Stimulated activated naive CD8-positive, alpha-beta T cell treated with anti-CD3 and anti-CD28 coated beads, Interleukin-15, amount 100 ng/mL, for 72 hours (primary cell): Measurements from ENCODE around the gene FMNL2.
A peak's percentile ranks its signal among the peaks of the same experiment; 100 is the strongest.
"Not testable (repeated sequence)": the region's sequence is repeated elsewhere in the genome, so short reads cannot be mapped to it uniquely, and the experiment has no call there.

Experiments used
- ATAC-seq: fragments of 150-1000 bp; cut with Tn5 transposase; 2 replicates; pipeline ENCODE4 v1.10.0; 2021; ENCODE audit warnings: mild to moderate bottlenecking, moderate library complexity
- DNase-seq, 2 donors: peaks; one replicate each; pipeline ENCODE4 v3.0.0; 2021 to 2022
- H3K27ac Mint-ChIP-seq, 2 donors: one replicate each; pipeline ENCODE4 v1.8.0; 2022; ENCODE audit warnings: mild to moderate bottlenecking in 2 of 2, mixed read lengths in 2 of 2, moderate library complexity in 2 of 2
- H3K27me3 Mint-ChIP-seq: one replicate; pipeline ENCODE4 v1.8.0; 2022; ENCODE audit warnings: mixed read lengths
- H3K4me1 Mint-ChIP-seq: one replicate; pipeline ENCODE4 v1.8.0; 2022; ENCODE audit warnings: mild to moderate bottlenecking, mixed read lengths
- H3K4me3 Mint-ChIP-seq, 2 donors: one replicate each; pipeline ENCODE4 v1.8.0; 2022; ENCODE audit warnings: mild to moderate bottlenecking in 2 of 2, mixed read lengths in 2 of 2, moderate library complexity in 1 of 2
- H3K9me3 Mint-ChIP-seq, 2 donors: one replicate each; pipeline ENCODE4 v1.8.0; 2022; ENCODE audit warnings: mixed read lengths in 2 of 2

The FMNL2 gene

GRCh38 chr2:152501666-152502065 lies 166.7 kb downstream of the FMNL2 start:
- Mint-ChIP-seq H3K4me3 (no peak overlapping the region), H3K4me1 (no peaks in the 10 kb centered on the region), H3K9me3 (peaks cover 0 to 9% of the 10 kb centered on the region in 2 donors), H3K27me3 (no peaks in the 10 kb centered on the region), H3K27ac (no peak overlapping the region)
- ATAC-seq (no peak), DNase-seq (no peak)

GRCh38 chr2:152504618-152505017 lies 169.6 kb downstream of the FMNL2 start:
- Mint-ChIP-seq H3K27me3 (no peaks in the 10 kb centered on the region), H3K4me1 (no peaks in the 10 kb centered on the region), H3K27ac (no peak overlapping the region), H3K4me3 (no peak overlapping the region), H3K9me3 (peaks cover 0 to 9% of the 10 kb centered on the region in 2 donors)
- no peak for ATAC-seq
- DNase-seq, result no peak

GRCh38 chr2:152505495-152505906 lies 170.5 kb downstream of the FMNL2 start:
- no peaks in the 10 kb centered on the region for H3K4me1 Mint-ChIP-seq
- no peak overlapping the region for H3K4me3 Mint-ChIP-seq
- ATAC-seq, result no peak
- no peak for DNase-seq
- H3K9me3 Mint-ChIP-seq, result peaks cover 0 to 9% of the 10 kb centered on the region in 2 donors
- H3K27me3 Mint-ChIP-seq, result no peaks in the 10 kb centered on the region
- no peak overlapping the region for H3K27ac Mint-ChIP-seq

GRCh38 chr2:152506843-152507242 lies 171.9 kb downstream of the FMNL2 start:
- Mint-ChIP-seq H3K27me3 (peaks cover 5% of the 10 kb centered on the region), H3K27ac (no peak overlapping the region), H3K4me1 (no peaks in the 10 kb centered on the region), H3K4me3 (no peak overlapping the region), H3K9me3 (peaks cover 0 to 9% of the 10 kb centered on the region in 2 donors)
- DNase-seq (no peak), ATAC-seq (peak; percentile 59)

- no peak for ATAC-seq
- no peaks in the 10 kb centered on the region for H3K4me1 Mint-ChIP-seq
- H3K27me3 Mint-ChIP-seq, result peaks cover 8% of the 10 kb centered on the region
Observed at GRCh38 chr2:152507907-152508306, 172.9 kb downstream of the FMNL2 start.

DNA sequence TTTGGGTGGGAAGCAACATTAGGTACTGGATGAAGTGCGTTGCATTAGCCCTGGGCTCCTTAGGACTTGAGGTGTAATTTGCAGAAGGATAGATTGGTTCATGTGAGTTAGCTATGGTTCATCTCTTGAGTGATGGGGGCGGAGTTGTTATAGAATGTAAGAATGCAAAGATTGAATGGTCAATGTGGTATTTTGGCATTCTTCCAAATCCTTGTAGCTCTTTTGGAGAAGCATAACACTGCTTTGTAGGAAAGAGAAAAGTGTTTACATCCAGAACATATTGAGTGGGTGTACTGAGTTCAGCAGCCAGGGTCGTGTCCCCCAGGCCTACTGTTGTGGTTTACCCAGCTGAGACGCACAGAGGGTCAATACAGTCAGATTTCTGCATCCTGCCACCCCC lies 173.5 kb downstream of the FMNL2 start:
- Mint-ChIP-seq H3K9me3 (no peaks in the 10 kb centered on the region), H3K4me3 (no peak overlapping the region), H3K27me3 (peaks cover 10% of the 10 kb centered on the region), H3K27ac (no peak overlapping the region), H3K4me1 (no peaks in the 10 kb centered on the region)
- ATAC-seq (no peak), DNase-seq (no peak)

More at GRCh38 chr2:152507907-152508306, 172.9 kb downstream of the FMNL2 start:
- peaks cover 0 to 4% of the 10 kb centered on the region in 2 donors for H3K9me3 Mint-ChIP-seq
- no peak for DNase-seq
- peak overlapping the region in 1 of 2 donors; percentile 36 for H3K27ac Mint-ChIP-seq
- no peak overlapping the region for H3K4me3 Mint-ChIP-seq

GRCh38 chr2:152509772-152510491 lies 175.0 kb downstream of the FMNL2 start:
- Mint-ChIP-seq H3K4me1 (no peaks in the 10 kb centered on the region), H3K27me3 (peaks cover 15% of the 10 kb centered on the region), H3K4me3 (no peak overlapping the region), H3K27ac (no peak overlapping the region), H3K9me3 (no peaks in the 10 kb centered on the region)
- ATAC-seq, result no peak
- DNase-seq, result no peak

GRCh38 chr2:152510621-152511020 lies 175.6 kb downstream of the FMNL2 start:
- no peaks in the 10 kb centered on the region for H3K4me1 Mint-ChIP-seq
- DNase-seq (no peak), ATAC-seq (no peak)
- peaks cover 15% of the 10 kb centered on the region for H3K27me3 Mint-ChIP-seq
- no peak overlapping the region for H3K4me3 Mint-ChIP-seq
- no peaks in the 10 kb centered on the region for H3K9me3 Mint-ChIP-seq
- H3K27ac Mint-ChIP-seq, result no peak overlapping the region

DNA sequence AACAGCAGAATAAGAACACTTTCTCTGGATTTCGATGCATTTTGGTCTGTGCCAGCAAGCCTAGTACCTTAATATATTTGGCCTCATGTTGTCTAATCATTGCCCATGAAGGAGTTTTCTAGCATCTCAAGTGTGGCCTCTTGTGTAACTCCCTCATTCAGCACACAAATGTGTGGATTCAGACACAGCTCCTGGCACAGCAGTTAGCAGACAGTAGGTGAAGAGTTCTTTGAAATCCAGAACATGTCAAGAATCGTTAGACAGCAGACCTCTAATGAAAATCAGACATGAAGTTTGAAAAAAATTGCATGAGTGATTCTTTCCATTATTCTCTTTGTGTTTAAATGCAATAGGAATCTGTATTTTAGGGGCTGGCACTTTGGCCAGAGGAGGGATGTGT lies 177.0 kb downstream of the FMNL2 start:
- no peak overlapping the region for H3K27ac Mint-ChIP-seq
- H3K27me3 Mint-ChIP-seq, result peaks cover 16% of the 10 kb centered on the region
- DNase-seq (no peak), ATAC-seq (no peak)
- H3K4me1 Mint-ChIP-seq, result no peaks in the 10 kb centered on the region
- H3K4me3 Mint-ChIP-seq, result no peak overlapping the region
- H3K9me3 Mint-ChIP-seq, result no peaks in the 10 kb centered on the region

DNA sequence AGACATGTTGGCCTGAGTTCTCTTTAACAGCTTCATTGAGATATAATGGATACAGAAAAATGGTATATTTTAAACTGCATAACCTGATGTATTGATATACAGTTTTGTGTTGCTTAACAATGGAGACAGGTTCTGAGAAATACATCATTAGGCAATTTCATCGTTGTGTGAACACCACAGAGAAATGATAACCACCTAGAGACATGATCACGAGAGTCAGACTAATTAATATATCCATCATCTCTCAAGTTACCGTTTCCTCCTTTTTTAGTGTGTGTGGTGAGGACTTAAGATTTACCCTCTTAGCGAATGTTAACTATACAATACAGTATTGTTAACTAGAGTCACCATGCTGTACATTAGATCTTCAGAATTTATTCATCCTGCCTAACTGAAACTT lies 178.1 kb downstream of the FMNL2 start:
- no peak for DNase-seq
- Mint-ChIP-seq H3K4me3 (no peak overlapping the region), H3K9me3 (no peaks in the 10 kb centered on the region), H3K27me3 (peaks cover 21% of the 10 kb centered on the region), H3K27ac (no peak overlapping the region), H3K4me1 (no peaks in the 10 kb centered on the region)
- no peak for ATAC-seq

GRCh38 chr2:152513681-152514080 lies 178.7 kb downstream of the FMNL2 start:
- DNase-seq (no peak), ATAC-seq (no peak)
- H3K9me3 Mint-ChIP-seq, result no peaks in the 10 kb centered on the region
- H3K4me3 Mint-ChIP-seq, result no peak overlapping the region
- peaks cover 21% of the 10 kb centered on the region for H3K27me3 Mint-ChIP-seq
- H3K27ac Mint-ChIP-seq, result no peak overlapping the region
- no peaks in the 10 kb centered on the region for H3K4me1 Mint-ChIP-seq

DNA sequence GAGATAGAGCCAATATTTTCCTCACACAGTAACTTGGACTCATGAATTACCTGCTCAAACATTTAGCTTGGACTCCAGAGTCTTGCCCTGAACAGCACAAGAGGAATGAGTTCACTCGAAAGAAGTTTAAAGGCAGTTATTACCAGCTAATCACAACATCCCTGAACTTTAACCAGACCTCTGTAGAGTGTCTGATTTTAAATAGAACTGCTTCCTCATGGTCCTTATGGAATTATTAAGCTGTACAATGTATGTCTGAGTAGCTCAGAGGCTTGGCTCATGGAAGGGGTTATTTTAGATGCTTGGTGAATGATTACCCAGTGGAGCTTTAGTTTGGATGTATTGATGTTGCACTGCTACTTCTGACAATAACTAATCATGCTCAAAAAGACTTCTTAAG lies 183.1 kb downstream of the FMNL2 start:
- DNase-seq, result no peak
- peaks cover 0 to 5% of the 10 kb centered on the region in 2 donors for H3K9me3 Mint-ChIP-seq
- H3K27ac Mint-ChIP-seq, result no peak overlapping the region
- H3K4me3 Mint-ChIP-seq, result no peak overlapping the region
- ATAC-seq, result no peak
- H3K27me3 Mint-ChIP-seq, result peaks cover 12% of the 10 kb centered on the region
- no peaks in the 10 kb centered on the region for H3K4me1 Mint-ChIP-seq

DNA sequence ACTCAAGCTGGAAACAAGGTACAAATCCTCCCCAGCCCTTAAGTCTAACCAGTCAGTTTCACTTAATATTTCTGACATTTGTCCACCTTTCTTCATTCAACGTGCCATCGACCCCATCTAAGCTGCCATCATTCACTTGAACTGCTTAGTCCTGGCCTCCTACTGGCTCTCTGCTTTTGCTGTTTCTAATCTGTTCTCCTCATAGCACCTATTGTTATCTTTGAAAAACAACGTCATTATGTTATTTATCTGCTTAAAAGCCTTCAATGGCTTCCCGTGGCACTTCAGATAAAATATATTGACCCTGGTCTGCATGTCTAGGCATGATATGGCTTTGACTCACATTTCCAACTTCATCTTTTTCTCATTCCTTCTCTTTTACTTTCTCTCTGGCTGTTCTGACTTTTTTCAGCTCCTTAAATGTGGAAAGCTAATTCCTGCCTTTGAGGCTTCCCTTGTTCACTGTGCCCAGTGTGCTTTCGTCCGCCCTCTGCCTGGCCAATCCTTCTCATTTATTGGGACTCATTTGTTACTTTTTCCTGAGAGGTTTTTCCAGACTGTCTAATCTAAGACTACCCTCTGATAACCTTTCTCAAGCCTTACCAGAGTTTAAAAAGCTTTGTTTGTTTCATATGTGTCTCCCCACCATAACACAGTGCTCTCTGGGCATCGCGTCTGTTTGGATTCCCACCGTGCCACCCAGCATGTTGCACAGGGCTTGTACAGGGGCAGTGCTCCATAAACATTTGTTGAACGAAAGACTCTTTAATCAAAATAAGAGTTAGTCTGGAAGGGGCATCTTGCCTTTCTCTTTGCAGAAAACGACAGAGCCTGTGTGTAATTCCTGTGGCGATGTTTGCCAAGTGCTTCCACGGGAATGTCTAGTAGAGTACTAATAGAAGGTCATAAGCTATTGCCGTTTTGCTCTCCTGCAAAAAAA lies 183.9 kb downstream of the FMNL2 start:
- Mint-ChIP-seq H3K4me1 (no peaks in the 10 kb centered on the region), H3K9me3 (peaks cover 0 to 5% of the 10 kb centered on the region in 2 donors), H3K27ac (no peak overlapping the region), H3K27me3 (peaks cover 6% of the 10 kb centered on the region), H3K4me3 (no peak overlapping the region)
- DNase-seq, result no peak
- no peak for ATAC-seq

GRCh38 chr2:152519581-152519952 lies 184.6 kb downstream of the FMNL2 start:
- Mint-ChIP-seq H3K27ac (no peak overlapping the region), H3K27me3 (peaks cover 5% of the 10 kb centered on the region), H3K4me3 (no peak overlapping the region), H3K9me3 (peaks cover 0 to 5% of the 10 kb centered on the region in 2 donors), H3K4me1 (no peaks in the 10 kb centered on the region)
- ATAC-seq, result no peak
- DNase-seq, result no peak

- no peak overlapping the region for H3K27ac Mint-ChIP-seq
- H3K9me3 Mint-ChIP-seq, result peaks cover 0 to 5% of the 10 kb centered on the region in 2 donors
- ATAC-seq (no peak), DNase-seq (no peak)
- no peak overlapping the region for H3K4me3 Mint-ChIP-seq
- no peaks in the 10 kb centered on the region for H3K4me1 Mint-ChIP-seq
- peaks cover 11% of the 10 kb centered on the region for H3K27me3 Mint-ChIP-seq
Observed at GRCh38 chr2:152520759-152521158, 185.8 kb downstream of the FMNL2 start.

GRCh38 chr2:152522446-152522845 lies 187.5 kb downstream of the FMNL2 start:
- not testable (repeated sequence) for DNase-seq, H3K4me3 Mint-ChIP-seq, H3K27ac Mint-ChIP-seq, ATAC-seq, H3K9me3 Mint-ChIP-seq, H3K4me1 Mint-ChIP-seq
- H3K27me3 Mint-ChIP-seq, result peaks cover 13% of the 10 kb centered on the region
